Body of pancreas (tissue), 4 donors: ENCODE measurements around the gene D2HGDH.

Source experiments
- POLR2A ChIP-seq, 3 donors: fragments of 450-650 bp; IDR thresholded peaks; one replicate each; pipeline ENCODE4 v1.6.1; 2016; ENCODE audit warnings: antibody characterized with exemption in 3 of 3, mild to moderate bottlenecking in 2 of 3
- TF ChIP-seq, protein P1 (sequence below), 7 experiments: fragments of 450-650 bp in 4 of 7; fragments of 200-600 bp in 3 of 7; sonication (generic) in 3 of 7; IDR thresholded peaks; one replicate each; pipeline ENCODE4 v1.5.1; 2016 to 2019; ENCODE audit warnings: antibody characterized with exemption in 7 of 7

DNA sequence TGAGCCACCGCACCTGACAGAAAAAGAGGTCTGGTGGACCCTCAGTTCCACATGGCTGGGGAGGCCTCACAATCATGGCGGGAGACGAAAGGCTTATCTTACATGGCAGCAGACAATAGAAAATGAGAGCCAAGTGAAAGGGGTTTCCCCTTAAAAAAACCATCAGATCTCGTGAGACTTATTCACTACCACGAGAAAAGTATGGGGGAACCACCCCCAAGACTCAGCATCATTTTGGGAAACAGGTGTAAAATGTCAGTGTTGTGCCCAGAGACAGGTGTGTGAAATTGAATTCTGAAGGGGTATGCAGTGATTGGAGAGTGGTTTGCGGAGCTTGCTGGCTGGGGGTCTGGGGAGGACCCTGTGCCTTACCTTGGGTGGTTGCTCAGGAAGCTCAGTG is 4.6 kb upstream of the D2HGDH start:
- TF ChIP-seq POLR2A (IDR thresholded peaks at IDR 0.05) = no peak
- TF ChIP-seq, protein P1, sequence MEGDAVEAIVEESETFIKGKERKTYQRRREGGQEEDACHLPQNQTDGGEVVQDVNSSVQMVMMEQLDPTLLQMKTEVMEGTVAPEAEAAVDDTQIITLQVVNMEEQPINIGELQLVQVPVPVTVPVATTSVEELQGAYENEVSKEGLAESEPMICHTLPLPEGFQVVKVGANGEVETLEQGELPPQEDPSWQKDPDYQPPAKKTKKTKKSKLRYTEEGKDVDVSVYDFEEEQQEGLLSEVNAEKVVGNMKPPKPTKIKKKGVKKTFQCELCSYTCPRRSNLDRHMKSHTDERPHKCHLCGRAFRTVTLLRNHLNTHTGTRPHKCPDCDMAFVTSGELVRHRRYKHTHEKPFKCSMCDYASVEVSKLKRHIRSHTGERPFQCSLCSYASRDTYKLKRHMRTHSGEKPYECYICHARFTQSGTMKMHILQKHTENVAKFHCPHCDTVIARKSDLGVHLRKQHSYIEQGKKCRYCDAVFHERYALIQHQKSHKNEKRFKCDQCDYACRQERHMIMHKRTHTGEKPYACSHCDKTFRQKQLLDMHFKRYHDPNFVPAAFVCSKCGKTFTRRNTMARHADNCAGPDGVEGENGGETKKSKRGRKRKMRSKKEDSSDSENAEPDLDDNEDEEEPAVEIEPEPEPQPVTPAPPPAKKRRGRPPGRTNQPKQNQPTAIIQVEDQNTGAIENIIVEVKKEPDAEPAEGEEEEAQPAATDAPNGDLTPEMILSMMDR (IDR thresholded peaks at IDR 0.05) = no peak
